Stomach (tissue), 4 donors: Measurements from ENCODE around the gene GIMAP8.

Experiments
- EP300 ChIP-seq: sonication (generic); formaldehyde crosslinking; IDR thresholded peaks from one replicate; pipeline ENCODE4 v1.6.1; 2017; ENCODE audit warnings: antibody characterized with exemption
- POLR2A ChIP-seq, 4 donors: fragments of 450-650 bp; IDR thresholded peaks; one replicate each; pipeline ENCODE4 v1.6.1; 2016; ENCODE audit warnings: antibody characterized with exemption in 4 of 4, control low read depth in 2 of 4, mild to moderate bottlenecking in 1 of 4, moderate library complexity in 1 of 4

- no peak for TF ChIP-seq EP300
- TF ChIP-seq POLR2A (IDR thresholded peaks at IDR 0.05): no peak
These were observed 14.9 kb upstream of the GIMAP8 start for GRCh38 chr7:150435390-150436073.
